ENCODE measurements around the gene PHYH. TPM values are rescaled to one million over a fixed set of nuclear protein-coding genes. Genes with fewer than 3 reads are reported as not detected.

Gene PHYH
- total RNA-seq (10 to 100 TPM; 15.6 to 15.7 TPM), polyA plus RNA-seq (16.5 TPM)

DNA sequence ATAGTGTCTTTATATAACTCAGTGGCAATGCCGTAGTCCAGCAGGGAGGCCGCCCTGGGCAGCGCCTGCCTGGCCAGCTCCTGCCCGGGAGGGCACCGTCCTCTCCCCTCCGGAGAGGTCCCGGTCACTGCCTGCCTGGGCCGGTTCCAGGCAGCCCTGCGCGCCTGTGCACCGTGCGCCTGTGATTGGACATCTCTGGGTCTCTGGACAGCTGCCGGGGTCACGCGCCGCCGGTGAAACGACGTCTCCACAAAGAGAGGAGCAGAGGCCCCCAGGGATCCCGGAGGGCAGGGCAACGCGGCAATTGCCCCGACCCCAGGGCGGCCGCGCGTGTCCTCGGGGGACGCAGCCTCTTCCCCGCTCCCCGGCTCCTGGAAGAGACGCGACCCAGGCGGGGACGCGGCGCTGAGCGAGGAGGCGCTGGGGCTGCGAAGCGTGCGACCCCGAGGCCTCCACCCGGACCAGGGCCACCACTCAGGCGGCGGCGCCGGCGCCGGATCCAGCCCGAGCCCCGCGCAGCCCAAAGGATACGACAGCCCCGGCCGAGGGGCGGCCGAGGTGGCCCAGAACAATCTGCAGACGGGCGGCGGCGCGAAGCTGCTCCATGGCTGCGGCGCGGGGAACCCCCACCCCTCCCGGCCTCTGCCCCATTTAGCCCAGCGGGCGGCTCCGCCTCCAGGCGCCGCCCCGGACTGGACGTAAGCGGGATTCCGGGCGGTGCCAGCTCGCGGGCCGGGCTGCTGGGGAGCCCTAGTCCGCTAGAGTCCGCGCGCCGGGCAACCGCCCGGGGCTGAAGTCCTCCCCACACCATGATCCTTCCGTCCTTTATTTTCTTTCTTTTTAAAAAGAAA lies at the start of gene PHYH:
Gene PHYH, minus strand, starts transcription at position 628 of the 851 bp plus-strand sequence. Its CDS starts 22 bp downstream, at position 606.
- Histone ChIP-seq H3K4me1 (ENCODE audit: insufficient read depth, low read length) (peaks cover 22% of the 10 kb centered on the region), H3K9me3 (ENCODE audit: low read length) (no peaks in the 10 kb centered on the region), H3K27me3 (ENCODE audit: insufficient read depth, low read length, poor library complexity, severe bottlenecking) (no peaks in the 10 kb centered on the region), H3K27ac (ENCODE audit: low read depth, low read length) (peak within 1 kb of the TSS; percentile 84), H3K36me3 (ENCODE audit: insufficient read depth, low read length) (no peaks in the 10 kb centered on the region), H3K4me3 (ENCODE audit: low read length) (peak within 1 kb of the TSS; percentile 68)
- no peaks in the 10 kb centered on the region for H3K9me3 Mint-ChIP-seq
- H3K36me3 Mint-ChIP-seq: peaks cover 0 to 9% (median 0%) of the 10 kb centered on the region in 3 donors
- POLR2A ChIA-PET: interaction anchor here (0.6 to 1.9 kb wide), 7 partner anchors 27 to 200 kb away, joined by 3 to 7 read pairs (median 4); partner anchors contain the start of genes OPTN and SEPHS1
- CTCF ChIA-PET: interaction anchor here (0.9 to 1.6 kb wide), 3 partner anchors 21 to 141 kb away, joined by 3 to 7 read pairs (median 3); no protein-coding TSS in a partner anchor
- peak within 1 kb of the TSS; percentile 91 to 99 (median 95) for H3K27ac Mint-ChIP-seq
- peak; percentile 79 to 88 (median 82) for DNase-seq
- peak within 1 kb of the TSS; percentile 80 to 92 (median 84) for H3K4me3 Mint-ChIP-seq
- peaks cover 17 to 31% (median 24%) of the 10 kb centered on the region in 3 donors for H3K4me1 Mint-ChIP-seq
- no peaks in the 10 kb centered on the region for H3K27me3 Mint-ChIP-seq

DNA sequence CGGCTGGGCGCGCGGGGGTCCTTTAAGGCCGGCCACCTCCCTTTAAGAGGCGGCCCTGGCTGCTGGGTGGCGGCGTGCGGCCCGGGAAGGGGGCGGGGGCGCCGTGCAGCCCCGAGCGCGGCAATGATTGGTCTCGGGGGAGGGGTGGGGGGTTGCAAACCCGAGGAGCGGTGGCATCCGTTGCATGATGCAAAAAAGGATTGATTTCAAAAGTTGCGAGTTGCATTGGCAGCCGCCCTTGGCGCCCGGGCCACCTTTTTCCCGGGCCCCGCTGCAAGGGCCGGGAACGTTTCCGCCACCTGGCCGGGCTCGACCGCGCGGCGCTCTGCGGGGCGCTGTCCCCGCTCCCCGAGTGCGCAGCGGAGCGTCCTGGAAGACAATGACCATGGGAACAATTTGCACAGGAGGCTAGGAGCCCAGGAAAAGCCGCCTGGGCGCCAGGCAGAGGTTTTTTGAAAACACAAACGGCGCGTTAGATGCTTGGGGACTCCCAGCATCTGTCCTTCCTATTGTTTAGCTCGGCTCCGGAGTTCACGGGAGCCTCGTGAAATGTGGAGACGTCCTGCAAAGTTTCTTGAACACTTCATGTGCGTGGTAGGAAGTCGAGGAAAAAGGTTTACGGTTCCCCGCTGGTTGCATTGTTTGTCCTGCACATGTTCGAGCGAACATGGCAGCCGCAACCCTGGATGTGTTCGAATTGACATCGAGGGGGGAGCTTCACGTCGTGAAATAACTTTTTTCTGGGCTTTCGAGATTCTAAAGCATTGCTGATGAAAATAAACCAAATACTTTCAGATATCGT lies 48.6 kb upstream of the PHYH start, which contains the start of gene SEPHS1:
Gene SEPHS1, minus strand, starts transcription at position 78 of the 802 bp plus-strand sequence. CDS start 3,343 bp downstream, outside the sequence.
- ChIA-PET POLR2A (interaction anchor here (0.6 to 2.8 kb wide), 6 partner anchors 18 to 235 kb away, joined by 3 to 29 read pairs (median 4); partner anchors contain the start of gene PHYH), CTCF (interaction anchor here (0.8 to 1.0 kb wide), 3 partner anchors 8 to 91 kb away, joined by 3 read pairs; no protein-coding TSS in a partner anchor)
- Histone ChIP-seq H3K9me3 (ENCODE audit: low read length) (no peaks in the 10 kb centered on the region), H3K4me3 (ENCODE audit: low read length) (peak within 1 kb of the TSS; percentile 85), H3K36me3 (ENCODE audit: insufficient read depth, low read length) (no peaks in the 10 kb centered on the region), H3K4me1 (ENCODE audit: insufficient read depth, low read length) (peaks cover 40% of the 10 kb centered on the region), H3K27me3 (ENCODE audit: insufficient read depth, low read length, poor library complexity, severe bottlenecking) (no peaks in the 10 kb centered on the region), H3K27ac (ENCODE audit: low read depth, low read length) (peak within 1 kb of the TSS; percentile 68)
- Mint-ChIP-seq H3K4me3 (peak within 1 kb of the TSS; percentile 93 to 97 (median 94)), H3K4me1 (peaks cover 48 to 70% (median 69%) of the 10 kb centered on the region in 3 donors), H3K27me3 (peaks cover 0 to 6% of the 10 kb centered on the region in 2 donors), H3K9me3 (no peaks in the 10 kb centered on the region), H3K36me3 (peaks cover 0 to 15% (median 0%) of the 10 kb centered on the region in 3 donors), H3K27ac (peak within 1 kb of the TSS; percentile 91 to 97 (median 93))
- DNase-seq: peak; percentile 66 to 84 (median 75)

DNA sequence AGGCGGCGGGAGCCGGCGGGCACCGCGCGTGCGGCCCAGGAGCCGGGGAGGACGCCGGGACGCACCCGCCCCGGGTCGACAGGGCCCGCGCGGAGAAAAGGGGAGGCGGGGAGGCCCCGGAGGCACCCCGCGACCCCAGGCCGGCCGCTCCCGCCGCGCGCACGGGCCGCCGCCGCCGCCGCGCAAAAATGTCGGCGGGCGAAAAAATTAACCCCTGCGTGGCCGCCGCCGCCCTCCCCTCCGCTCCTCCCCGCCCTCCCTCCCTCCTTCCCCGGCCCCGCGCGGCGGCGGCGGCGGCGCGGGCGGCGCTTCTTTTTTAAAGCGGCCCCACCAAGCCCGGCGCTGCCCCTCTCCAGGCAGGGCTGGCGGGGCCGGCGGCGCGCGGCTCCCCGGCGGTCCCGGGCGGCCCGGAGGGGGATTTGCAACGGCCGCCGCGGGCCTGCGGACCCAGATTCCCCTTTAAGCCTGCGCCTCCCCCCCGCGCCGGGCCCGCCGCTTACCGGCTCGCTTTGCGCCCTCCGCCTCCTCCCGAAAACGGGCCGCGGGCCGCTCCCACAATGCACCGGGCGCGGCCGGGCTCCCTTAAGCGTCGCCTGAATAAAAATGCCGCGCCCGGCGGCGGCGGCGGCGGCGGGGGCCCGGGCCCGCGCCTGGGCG lies 47.8 kb upstream of the PHYH start:
- peak overlapping the region; percentile 68 for H3K27ac ChIP-seq (ENCODE audit: low read depth, low read length)
- peak; percentile 67 to 85 (median 74) for DNase-seq
- Mint-ChIP-seq H3K4me1 (peaks cover 48 to 69% (median 69%) of the 10 kb centered on the region in 3 donors), H3K27ac (peak overlapping the region in 2 of 8 donors; percentile 37 to 97), H3K36me3 (peaks cover 0 to 17% (median 0%) of the 10 kb centered on the region in 3 donors), H3K4me3 (peak overlapping the region in 6 of 7 donors; percentile 39 to 96 (median 70)), H3K9me3 (no peaks in the 10 kb centered on the region), H3K27me3 (no peaks in the 10 kb centered on the region)
- no peaks in the 10 kb centered on the region for H3K36me3 ChIP-seq (ENCODE audit: insufficient read depth, low read length)
- no peak overlapping the region for H3K4me3 ChIP-seq (ENCODE audit: low read length)
- ChIA-PET POLR2A (interaction anchor here (2.8 kb wide), 1 partner anchor 45 kb away, joined by 29 read pairs; no protein-coding TSS in a partner anchor), CTCF (interaction anchor here (1.0 kb wide), 1 partner anchor 45 kb away, joined by 3 read pairs; no protein-coding TSS in a partner anchor)
- no peaks in the 10 kb centered on the region for H3K27me3 ChIP-seq (ENCODE audit: insufficient read depth, low read length, poor library complexity, severe bottlenecking)
- H3K4me1 ChIP-seq (ENCODE audit: insufficient read depth, low read length): peaks cover 40% of the 10 kb centered on the region
- H3K9me3 ChIP-seq (ENCODE audit: low read length): no peaks in the 10 kb centered on the region

DNA sequence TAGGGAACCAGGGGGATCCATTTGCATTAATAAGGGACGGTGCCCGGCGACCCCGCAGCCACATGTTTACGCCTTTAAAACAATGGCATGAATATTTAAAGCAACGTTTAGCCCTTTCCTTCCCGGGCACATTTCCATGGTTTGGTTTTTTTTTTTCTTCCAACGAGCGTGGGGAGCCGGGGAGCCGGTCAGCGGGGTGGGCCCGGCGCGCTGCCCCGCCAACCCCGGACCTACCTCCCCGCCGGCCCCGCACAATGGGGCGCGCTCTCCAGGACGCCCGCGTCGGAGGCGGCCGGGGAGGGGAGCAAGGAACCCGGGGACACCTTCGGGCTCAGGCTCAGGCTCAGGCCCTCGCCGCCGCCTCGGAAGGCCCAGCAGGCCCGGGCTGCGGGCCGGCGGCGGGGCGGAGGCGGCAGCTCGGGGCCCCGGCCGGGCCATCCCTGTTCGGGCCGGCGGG lies 47.2 kb upstream of the PHYH start:
- peaks cover 36% of the 10 kb centered on the region for H3K4me1 ChIP-seq (ENCODE audit: insufficient read depth, low read length)
- H3K27ac ChIP-seq (ENCODE audit: low read depth, low read length): peak overlapping the region; percentile 68
- ChIA-PET CTCF (interaction anchor here (1.0 kb wide), 1 partner anchor 45 kb away, joined by 3 read pairs; no protein-coding TSS in a partner anchor), POLR2A (no interaction called here)
- no peak for DNase-seq
- peak overlapping the region; percentile 30 for H3K4me3 ChIP-seq (ENCODE audit: low read length)
- Mint-ChIP-seq H3K9me3 (no peaks in the 10 kb centered on the region), H3K27ac (peak overlapping the region; percentile 77 to 94 (median 88)), H3K4me3 (peak overlapping the region; percentile 79 to 87 (median 85)), H3K36me3 (peaks cover 0 to 17% (median 0%) of the 10 kb centered on the region in 3 donors), H3K4me1 (peaks cover 44 to 66% (median 65%) of the 10 kb centered on the region in 3 donors), H3K27me3 (no peaks in the 10 kb centered on the region)
- H3K9me3 ChIP-seq (ENCODE audit: low read length): no peaks in the 10 kb centered on the region
- no peaks in the 10 kb centered on the region for H3K36me3 ChIP-seq (ENCODE audit: insufficient read depth, low read length)
- H3K27me3 ChIP-seq (ENCODE audit: insufficient read depth, low read length, poor library complexity, severe bottlenecking): no peaks in the 10 kb centered on the region

DNA sequence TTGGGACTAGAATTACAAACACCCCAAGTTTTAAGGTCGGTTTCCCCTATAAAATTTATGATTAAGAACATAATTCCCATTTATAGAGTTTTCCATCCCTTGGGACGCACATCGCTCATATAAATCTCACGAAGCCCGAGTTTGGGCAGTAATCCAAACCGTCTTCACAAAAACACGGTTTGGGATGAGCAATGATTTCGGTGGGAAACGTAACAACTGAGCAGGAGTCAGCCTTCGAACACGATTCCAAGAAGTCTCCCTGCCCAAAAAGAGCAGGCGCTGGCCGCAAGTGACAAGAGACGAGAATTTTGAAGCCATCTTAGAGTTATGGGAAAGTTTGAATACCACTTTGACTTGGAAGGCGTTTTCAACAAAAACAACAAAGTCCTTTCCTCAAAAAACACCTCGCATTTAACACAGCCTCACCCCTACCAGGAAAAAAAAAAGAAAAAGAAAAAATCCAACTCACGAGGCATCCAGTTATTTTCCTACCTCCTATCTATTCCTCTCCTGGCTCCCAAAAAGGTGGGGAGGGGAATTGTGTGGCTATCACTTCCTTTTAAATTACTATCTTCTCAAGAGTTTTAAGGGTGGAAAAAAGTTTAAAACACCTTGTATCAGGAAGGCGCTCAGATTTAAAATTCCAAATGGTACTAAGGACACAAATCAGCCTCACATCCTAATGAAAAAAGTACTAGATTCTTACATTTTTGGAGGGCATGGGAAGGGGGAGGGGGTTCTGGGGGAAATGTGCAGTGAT lies 46.6 kb upstream of the PHYH start:
- no peak for DNase-seq
- Histone ChIP-seq H3K4me3 (ENCODE audit: low read length) (peak overlapping the region; percentile 30), H3K27me3 (ENCODE audit: insufficient read depth, low read length, poor library complexity, severe bottlenecking) (no peaks in the 10 kb centered on the region), H3K9me3 (ENCODE audit: low read length) (no peaks in the 10 kb centered on the region), H3K4me1 (ENCODE audit: insufficient read depth, low read length) (peaks cover 30% of the 10 kb centered on the region), H3K36me3 (ENCODE audit: insufficient read depth, low read length) (no peaks in the 10 kb centered on the region), H3K27ac (ENCODE audit: low read depth, low read length) (peak overlapping the region; percentile 68)
- Mint-ChIP-seq H3K36me3 (peaks cover 0 to 17% (median 0%) of the 10 kb centered on the region in 3 donors), H3K27ac (peak overlapping the region; percentile 77 to 94 (median 88)), H3K9me3 (no peaks in the 10 kb centered on the region), H3K4me1 (peaks cover 38 to 61% (median 59%) of the 10 kb centered on the region in 3 donors), H3K27me3 (no peaks in the 10 kb centered on the region), H3K4me3 (peak overlapping the region; percentile 79 to 87 (median 85))
- ChIA-PET CTCF (interaction anchor here (1.0 kb wide), 1 partner anchor 44 kb away, joined by 3 read pairs; no protein-coding TSS in a partner anchor), POLR2A (no interaction called here)

DNA sequence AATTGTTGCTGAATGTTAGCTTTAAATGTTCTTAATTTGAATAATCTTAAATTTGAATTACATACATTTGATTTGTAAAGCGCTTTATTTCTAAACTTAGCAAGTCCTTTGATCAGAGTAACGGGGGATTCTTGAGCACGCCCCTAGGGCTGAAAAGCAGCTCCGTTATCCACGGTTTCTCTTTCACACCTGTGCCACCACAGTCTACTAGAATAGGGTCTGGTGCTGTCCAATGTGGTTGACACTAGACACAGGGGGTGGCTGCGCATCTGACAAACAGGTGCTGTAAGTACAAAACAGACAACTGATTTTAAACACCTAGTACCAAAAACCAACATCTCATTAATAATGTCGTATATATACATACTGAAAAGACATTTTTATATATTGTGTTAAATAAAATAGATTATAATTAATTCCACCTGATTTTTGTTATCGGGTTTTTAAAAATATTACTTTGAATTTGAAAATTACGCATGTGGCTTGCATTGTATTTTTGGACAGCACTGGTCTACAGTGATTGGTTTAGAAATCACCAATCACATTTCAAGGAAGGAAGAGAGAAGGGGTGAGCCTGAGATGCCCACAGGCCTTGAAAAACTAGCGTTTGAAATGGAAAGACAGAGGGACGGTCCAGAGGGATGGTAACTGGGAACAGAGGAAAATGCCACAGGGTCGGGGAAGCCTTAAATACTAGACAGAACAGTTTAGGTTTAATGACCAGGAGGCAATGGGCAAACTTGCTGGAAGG lies 40.9 kb upstream of the PHYH start:
- Mint-ChIP-seq H3K27ac (peak overlapping the region in 6 of 8 donors; percentile 55 to 84 (median 71)), H3K27me3 (no peaks in the 10 kb centered on the region), H3K9me3 (no peaks in the 10 kb centered on the region), H3K4me1 (peaks cover 28 to 57% (median 52%) of the 10 kb centered on the region in 3 donors), H3K4me3 (peak overlapping the region; percentile 36 to 72 (median 63)), H3K36me3 (peaks cover 0 to 44% (median 8%) of the 10 kb centered on the region in 3 donors)
- ChIA-PET CTCF (interaction anchor here (1.1 to 2.5 kb wide), 2 partner anchors 8 to 38 kb away, joined by 3 to 6 read pairs; no protein-coding TSS in a partner anchor), POLR2A (interaction anchor here (1.1 kb wide), 1 partner anchor 38 kb away, joined by 3 read pairs; no protein-coding TSS in a partner anchor)
- Histone ChIP-seq H3K36me3 (ENCODE audit: insufficient read depth, low read length) (no peaks in the 10 kb centered on the region), H3K27ac (ENCODE audit: low read depth, low read length) (no peak overlapping the region), H3K27me3 (ENCODE audit: insufficient read depth, low read length, poor library complexity, severe bottlenecking) (no peaks in the 10 kb centered on the region), H3K9me3 (ENCODE audit: low read length) (no peaks in the 10 kb centered on the region), H3K4me1 (ENCODE audit: insufficient read depth, low read length) (peaks cover 10% of the 10 kb centered on the region), H3K4me3 (ENCODE audit: low read length) (no peak overlapping the region)
- DNase-seq: peak; percentile 22 to 66 (median 27)

Data from CD8-positive, alpha-beta memory T cell (primary cell).